ENCODE data around the gene USP5.

Gene USP5

GRCh38 chr12:6825398-6826124 lies 26.4 kb upstream of the USP5 start:
- peak; percentile 85 for DNase-seq (ENCODE audit: low spot score)

- DNase-seq (ENCODE audit: low spot score), result no peak
Observed at GRCh38 chr12:6826125-6826733, 25.7 kb upstream of the USP5 start.

GRCh38 chr12:6826734-6827436 lies 25.1 kb upstream of the USP5 start:
- no peak for DNase-seq (ENCODE audit: low spot score)

- peak; percentile 53 for DNase-seq (ENCODE audit: low spot score)
Observed at GRCh38 chr12:6827437-6827911, 24.5 kb upstream of the USP5 start.

GRCh38 chr12:6827982-6828780 lies 23.8 kb upstream of the USP5 start, which contains the start of gene P3H3:
TSS of gene P3H3 (plus strand) at chr12:6828407. CDS start at chr12:6828441, 34 bp downstream.
- no peak for DNase-seq (ENCODE audit: low spot score)

- peak; percentile 41 for DNase-seq (ENCODE audit: low spot score)
Observed at GRCh38 chr12:6828781-6829535, 23.0 kb upstream of the USP5 start.

- DNase-seq (ENCODE audit: low spot score), result no peak
Observed at GRCh38 chr12:6829536-6830220, 22.3 kb upstream of the USP5 start.

GRCh38 chr12:6830286-6830890 lies 21.6 kb upstream of the USP5 start:
- no peak for DNase-seq (ENCODE audit: low spot score)

- no peak for DNase-seq (ENCODE audit: low spot score)
Observed at GRCh38 chr12:6830999-6831398, 21.0 kb upstream of the USP5 start.

GRCh38 chr12:6831450-6831995 lies 20.4 kb upstream of the USP5 start:
- no peak for DNase-seq (ENCODE audit: low spot score)

GRCh38 chr12:6832125-6832524 lies 19.8 kb upstream of the USP5 start:
- no peak for DNase-seq (ENCODE audit: low spot score)

GRCh38 chr12:6833189-6833890 lies 18.6 kb upstream of the USP5 start:
- no peak for DNase-seq (ENCODE audit: low spot score)

- no peak for DNase-seq (ENCODE audit: low spot score)
Observed at GRCh38 chr12:6834254-6834653, 17.7 kb upstream of the USP5 start.

GRCh38 chr12:6834873-6835272 lies 17.1 kb upstream of the USP5 start:
- no peak for DNase-seq (ENCODE audit: low spot score)

- DNase-seq (ENCODE audit: low spot score), result no peak
Observed at GRCh38 chr12:6836851-6837250, 15.1 kb upstream of the USP5 start.

- DNase-seq (ENCODE audit: low spot score), result no peak
Observed at GRCh38 chr12:6837370-6838060, 14.4 kb upstream of the USP5 start.

GRCh38 chr12:6838854-6839253 lies 13.1 kb upstream of the USP5 start:
- no peak for DNase-seq (ENCODE audit: low spot score)

- DNase-seq (ENCODE audit: low spot score), result peak; percentile 91
Observed at GRCh38 chr12:6839482-6840201, 12.3 kb upstream of the USP5 start.

Measured in germinal center (tissue), 1 donor.